Kidney (tissue), 14 donors: Measurements from ENCODE around the gene DNASE1L3. TPM values are rescaled to one million over a fixed set of nuclear protein-coding genes. Genes with fewer than 3 reads are reported as not detected.

Source experiments
- DNase-seq, 5 donors: peaks; one replicate each; pipeline ENCODE4 v3.0.0-alpha.2; 2013 to 2020
- FAIRE-seq: peaks from 2 replicates; lab custom pipeline; 2012; peaks lifted over from hg19 to GRCh38; lab: Jason Lieb, UNC
- H3K27ac ChIP-seq, 2 donors: one replicate each; pipeline ENCODE4 v1.7.0; 2013; ENCODE audit warnings: low read depth in 2 of 2, low read length in 2 of 2, inconsistent platforms in 1 of 2
- H3K27me3 ChIP-seq: one replicate; pipeline ENCODE4 v1.7.1; 2013; ENCODE audit warnings: low read length, inconsistent platforms; ENCODE audit not compliant: control insufficient read depth, insufficient read depth
- H3K36me3 ChIP-seq, 3 donors: one replicate each; pipeline versions ENCODE4 v1.7.0 to v1.7.1; 2013; ENCODE audit warnings: low read length in 3 of 3, control low read depth in 1 of 3, inconsistent platforms in 1 of 3; ENCODE audit not compliant: insufficient read depth in 3 of 3, control insufficient read depth in 2 of 3
- H3K4me1 ChIP-seq, 3 donors: one replicate each; pipeline versions ENCODE4 v1.7.0 to v1.7.1; 2013; ENCODE audit warnings: low read length in 3 of 3, inconsistent platforms in 1 of 3, low read depth in 1 of 3; ENCODE audit not compliant: control insufficient read depth in 2 of 3, insufficient read depth in 2 of 3
- H3K4me3 ChIP-seq, 3 donors: one replicate each; pipeline versions ENCODE4 v1.7.0 to v1.8.1; 2013; ENCODE audit warnings: low read length in 3 of 3, control low read depth in 1 of 3, inconsistent platforms in 1 of 3
- H3K9ac ChIP-seq, 3 donors: one replicate each; pipeline versions ENCODE4 v1.7.0 to v1.7.1; 2013; ENCODE audit warnings: low read length in 3 of 3, control low read depth in 1 of 3, inconsistent platforms in 1 of 3
- H3K9me3 ChIP-seq, 3 donors: one replicate each; pipeline versions ENCODE4 v1.7.0 to v1.7.1; 2013; ENCODE audit warnings: low read length in 3 of 3, control low read depth in 1 of 3, inconsistent platforms in 1 of 3; ENCODE audit not compliant: control insufficient read depth in 2 of 3, insufficient read depth in 1 of 3
- intact Hi-C: fragments of 100-400 bp; cut with DNase I; formaldehyde crosslinking; loops from one replicate; pipeline ENCODE4 v1.11.1; 2022
- polyA plus RNA-seq: library from polyadenylated mRNA; stranded (reverse); fragments of 350-450 nt; fragmentation: Illumina TruSeq; extraction: RNeasy Lipid Tissue Mini Kit (QIAGEN cat#74804); gene quantifications from one replicate; pipeline ENCODE4 v1.2.3, GENCODE V29; 2014; ENCODE audit warnings: low read depth, low replicate concordance; ENCODE audit not compliant: insufficient read depth
- total RNA-seq: library from RNA; stranded (reverse); fragmentation: NEBNext Ultra II Directional; extraction: Animal tissue kit (Norgen Biotek cat#: 25700); gene quantifications from one replicate; pipeline ENCODE4 v1.2.1, GENCODE V29; 2021
- TF ChIP-seq, protein P1 (sequence below): IDR thresholded peaks from 3 replicates; pipeline ENCODE4 v1.5.1; 2012; ENCODE audit warnings: mild to moderate bottlenecking, moderate library complexity, borderline replicate concordance; ENCODE audit not compliant: insufficient read depth; ENCODE audit errors: extremely low read depth
- donor health status: control.
- donor health status: control.
- donor health status: control.
- donor health status: control.
- donor health status: control.
- donor health status: DM: yes; HTN: yes; CAD: no.
- donor health status: Normal renal cell carcinoma (clear cell type).

The DNASE1L3 gene
- total and polyA plus RNA-seq, 2 donors from 2014 or later = 24.9 to 27.5 TPM

DNA sequence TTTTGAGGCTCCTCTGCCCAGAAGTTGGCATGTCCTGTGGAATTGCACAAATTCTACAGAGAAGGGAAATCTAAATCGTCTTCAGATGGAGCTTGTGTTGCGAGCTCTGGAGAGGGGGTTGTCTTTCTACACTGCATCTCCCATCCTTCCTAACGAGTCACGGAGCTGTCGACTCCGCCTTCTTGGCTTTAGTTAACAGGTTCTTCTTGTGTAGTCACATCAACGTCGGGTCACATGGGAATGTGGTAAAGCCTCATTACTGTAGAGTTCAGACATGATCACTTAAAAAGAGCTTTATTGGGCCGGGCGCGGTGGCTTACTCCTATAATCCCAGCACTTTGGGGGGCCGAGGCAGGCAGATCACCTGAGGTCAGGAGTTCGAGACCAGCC lies 60.0 kb downstream of the DNASE1L3 start:
- Histone ChIP-seq H3K27ac (no peak overlapping the region), H3K4me1 (no peaks in the 10 kb centered on the region), H3K9ac (no peak overlapping the region), H3K9me3 (no peaks in the 10 kb centered on the region), H3K36me3 (peaks cover 10 to 82% (median 64%) of the 10 kb centered on the region in 3 donors), H3K27me3 (no peaks in the 10 kb centered on the region), H3K4me3 (no peak overlapping the region)
- FAIRE-seq = no peak
- TF ChIP-seq, protein P1, sequence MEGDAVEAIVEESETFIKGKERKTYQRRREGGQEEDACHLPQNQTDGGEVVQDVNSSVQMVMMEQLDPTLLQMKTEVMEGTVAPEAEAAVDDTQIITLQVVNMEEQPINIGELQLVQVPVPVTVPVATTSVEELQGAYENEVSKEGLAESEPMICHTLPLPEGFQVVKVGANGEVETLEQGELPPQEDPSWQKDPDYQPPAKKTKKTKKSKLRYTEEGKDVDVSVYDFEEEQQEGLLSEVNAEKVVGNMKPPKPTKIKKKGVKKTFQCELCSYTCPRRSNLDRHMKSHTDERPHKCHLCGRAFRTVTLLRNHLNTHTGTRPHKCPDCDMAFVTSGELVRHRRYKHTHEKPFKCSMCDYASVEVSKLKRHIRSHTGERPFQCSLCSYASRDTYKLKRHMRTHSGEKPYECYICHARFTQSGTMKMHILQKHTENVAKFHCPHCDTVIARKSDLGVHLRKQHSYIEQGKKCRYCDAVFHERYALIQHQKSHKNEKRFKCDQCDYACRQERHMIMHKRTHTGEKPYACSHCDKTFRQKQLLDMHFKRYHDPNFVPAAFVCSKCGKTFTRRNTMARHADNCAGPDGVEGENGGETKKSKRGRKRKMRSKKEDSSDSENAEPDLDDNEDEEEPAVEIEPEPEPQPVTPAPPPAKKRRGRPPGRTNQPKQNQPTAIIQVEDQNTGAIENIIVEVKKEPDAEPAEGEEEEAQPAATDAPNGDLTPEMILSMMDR = no peak
- intact Hi-C loops = no loop called here
- no peak for DNase-seq

- H3K36me3 ChIP-seq = peaks cover 10 to 83% (median 67%) of the 10 kb centered on the region in 3 donors
- no peaks in the 10 kb centered on the region for H3K27me3 ChIP-seq
- H3K4me1 ChIP-seq = no peaks in the 10 kb centered on the region
- H3K4me3 ChIP-seq = no peak overlapping the region
- TF ChIP-seq, protein P1 = no peak
- H3K9me3 ChIP-seq = no peaks in the 10 kb centered on the region
- no peak overlapping the region for H3K9ac ChIP-seq
- intact Hi-C loops = no loop called here
- no peak for FAIRE-seq
- no peak for DNase-seq
- H3K27ac ChIP-seq = no peak overlapping the region
Measured at GRCh38 chr3:58150130-58150809, 60.5 kb downstream of the DNASE1L3 start.

DNA sequence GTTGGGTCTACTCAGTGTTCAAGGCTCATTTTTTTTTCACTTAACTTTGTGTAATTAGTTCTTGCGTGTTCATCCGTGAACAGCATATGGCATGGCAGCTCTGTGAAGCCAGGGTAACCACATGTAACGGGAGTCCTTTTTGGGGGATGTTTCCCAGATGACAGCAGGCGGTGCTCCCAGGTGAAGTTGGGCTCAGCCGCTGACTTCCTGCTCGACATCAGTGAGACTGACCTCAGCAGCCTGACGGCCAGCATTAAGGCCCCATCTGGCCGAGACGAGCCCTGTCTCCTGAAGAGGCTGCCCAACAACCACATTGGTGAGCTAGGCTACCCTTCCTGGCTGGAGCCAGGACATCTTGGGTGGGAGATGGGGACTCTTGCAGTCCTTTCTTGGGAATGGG lies 62.7 kb downstream of the DNASE1L3 start:
- H3K27ac ChIP-seq = no peak overlapping the region
- FAIRE-seq = no peak
- TF ChIP-seq, protein P1 = no peak

More for the DNA sequence above, 62.7 kb downstream of the DNASE1L3 start:
- H3K4me1 ChIP-seq = no peaks in the 10 kb centered on the region
- no peak for DNase-seq
- peaks cover 10 to 72% (median 62%) of the 10 kb centered on the region in 3 donors for H3K36me3 ChIP-seq
- intact Hi-C loops = no loop called here
- no peaks in the 10 kb centered on the region for H3K9me3 ChIP-seq
- H3K4me3 ChIP-seq = no peak overlapping the region
- no peak overlapping the region for H3K9ac ChIP-seq
- H3K27me3 ChIP-seq = no peaks in the 10 kb centered on the region
